OCI-LY3 (cell line): ENCODE measurements around the gene KCNK7.

Experiments used
- EZH2phosphoT487 ChIP-seq: fragments of 200-600 bp; shearing (Covaris generic); IDR thresholded peaks from 2 replicates; pipeline ENCODE4 v1.6.1; 2018; ENCODE audit warnings: antibody characterized with exemption, mixed run types, low read depth
- TF ChIP-seq, protein P1 (sequence below): fragments of 200-600, 300-600 bp; sonication (generic); IDR thresholded peaks from 2 replicates; pipeline ENCODE4 v1.5.1; 2014; ENCODE audit warnings: antibody characterized with exemption, low read length, low read depth

DNA sequence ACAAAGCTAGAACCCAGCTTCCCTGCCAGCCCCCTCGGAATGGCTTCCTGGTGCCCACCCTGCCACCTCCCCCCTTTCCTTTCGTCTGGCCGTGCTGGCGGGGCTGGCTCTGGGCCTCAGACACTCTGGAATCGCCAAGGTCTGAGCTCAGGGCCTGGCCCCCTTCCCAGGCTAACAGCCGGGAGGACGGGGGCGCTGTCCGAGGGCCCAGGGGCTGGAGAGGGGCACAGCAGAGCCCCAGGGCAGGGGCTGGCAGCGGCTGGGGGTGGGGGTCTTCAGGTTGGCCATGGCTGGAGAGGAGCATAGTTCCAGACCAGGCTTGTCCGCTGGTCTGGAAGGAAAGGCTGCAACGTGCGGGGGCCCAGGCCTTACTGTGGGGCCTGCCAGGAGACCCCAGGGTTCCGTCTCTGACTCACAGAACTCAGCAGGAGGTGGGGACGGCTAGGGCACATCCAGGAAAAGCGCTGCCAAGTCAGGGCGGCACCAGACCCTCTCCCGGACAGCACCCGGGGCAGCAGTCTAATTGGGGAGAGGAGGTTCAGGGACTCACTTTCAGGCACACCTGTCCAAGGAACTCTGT lies 36.6 kb downstream of the KCNK7 start:
- TF ChIP-seq, protein P1, sequence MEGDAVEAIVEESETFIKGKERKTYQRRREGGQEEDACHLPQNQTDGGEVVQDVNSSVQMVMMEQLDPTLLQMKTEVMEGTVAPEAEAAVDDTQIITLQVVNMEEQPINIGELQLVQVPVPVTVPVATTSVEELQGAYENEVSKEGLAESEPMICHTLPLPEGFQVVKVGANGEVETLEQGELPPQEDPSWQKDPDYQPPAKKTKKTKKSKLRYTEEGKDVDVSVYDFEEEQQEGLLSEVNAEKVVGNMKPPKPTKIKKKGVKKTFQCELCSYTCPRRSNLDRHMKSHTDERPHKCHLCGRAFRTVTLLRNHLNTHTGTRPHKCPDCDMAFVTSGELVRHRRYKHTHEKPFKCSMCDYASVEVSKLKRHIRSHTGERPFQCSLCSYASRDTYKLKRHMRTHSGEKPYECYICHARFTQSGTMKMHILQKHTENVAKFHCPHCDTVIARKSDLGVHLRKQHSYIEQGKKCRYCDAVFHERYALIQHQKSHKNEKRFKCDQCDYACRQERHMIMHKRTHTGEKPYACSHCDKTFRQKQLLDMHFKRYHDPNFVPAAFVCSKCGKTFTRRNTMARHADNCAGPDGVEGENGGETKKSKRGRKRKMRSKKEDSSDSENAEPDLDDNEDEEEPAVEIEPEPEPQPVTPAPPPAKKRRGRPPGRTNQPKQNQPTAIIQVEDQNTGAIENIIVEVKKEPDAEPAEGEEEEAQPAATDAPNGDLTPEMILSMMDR, result no peak
- TF ChIP-seq EZH2phosphoT487, result no peak
